Dedifferentiated amniotic fluid mesenchymal stem cell (primary cell): ENCODE results near the gene SMIM10L1.

ENCODE experiments used
- DNase-seq: peaks from one replicate; pipeline ENCODE4 v3.0.0-alpha.2; 2016; ENCODE audit errors: extremely low spot score

SMIM10L1 gene

DNA sequence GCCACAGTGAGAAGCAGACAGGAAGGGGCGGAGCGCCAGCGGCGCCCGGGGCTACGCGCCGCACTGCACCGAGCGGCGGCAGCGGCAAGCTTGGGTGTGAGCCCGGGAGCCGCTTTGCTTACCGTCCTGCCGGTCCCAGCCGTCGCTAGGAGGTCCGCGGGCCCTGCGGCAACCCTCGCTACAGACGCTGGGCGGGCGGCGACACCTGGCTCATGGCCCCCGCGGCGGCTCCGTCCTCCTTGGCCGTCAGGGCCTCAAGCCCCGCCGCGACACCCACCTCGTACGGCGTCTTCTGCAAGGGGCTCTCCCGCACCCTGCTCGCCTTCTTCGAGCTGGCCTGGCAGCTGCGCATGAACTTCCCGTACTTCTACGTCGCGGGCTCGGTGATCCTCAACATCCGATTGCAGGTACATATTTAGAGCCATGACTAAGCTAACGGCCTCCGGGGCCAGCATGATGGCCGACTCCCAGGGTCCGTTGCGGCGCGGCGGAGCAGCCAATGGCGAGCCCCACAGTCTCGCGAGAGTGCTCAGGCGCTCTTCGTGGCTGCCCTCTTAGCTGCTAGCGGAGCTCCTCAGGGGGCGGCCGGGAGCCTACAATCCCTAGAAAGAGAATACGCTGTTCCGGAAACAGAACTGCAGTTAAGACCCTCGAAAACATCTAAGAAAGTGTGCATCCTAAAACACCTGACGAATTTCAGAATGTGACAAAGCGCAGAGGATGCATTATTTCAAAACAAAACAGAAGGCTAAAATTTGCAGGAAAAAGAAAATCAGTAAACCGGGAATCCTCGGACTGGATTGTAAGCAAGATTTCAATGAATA lies at the start of gene SMIM10L1:
SMIM10L1 (plus strand) TSS at position 50 of the 824 bp plus-strand sequence; CDS start at position 213, 163 bp downstream.
- DNase-seq = peak; percentile 90

DNA sequence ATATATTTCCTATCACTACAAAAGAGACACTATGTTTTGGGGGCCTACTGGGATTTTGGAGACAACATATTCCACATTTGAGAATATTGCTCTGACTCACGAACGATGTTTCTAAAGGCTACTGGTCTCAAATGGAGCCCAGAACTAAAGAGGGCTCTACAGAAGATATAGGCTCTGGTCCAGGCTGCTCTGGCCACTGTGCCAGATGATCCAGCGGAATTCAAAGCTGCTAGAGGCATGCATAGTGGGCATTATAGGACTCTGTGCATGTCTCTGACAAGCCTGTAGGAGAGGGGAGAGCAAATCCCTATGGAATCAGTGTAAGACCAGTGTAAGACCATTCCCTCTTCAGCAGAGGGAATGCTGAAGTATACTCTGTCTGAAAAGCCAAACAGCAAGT lies 40.6 kb upstream of the SMIM10L1 start:
- DNase-seq = no peak

GRCh38 chr12:11130999-11131398 lies 40.0 kb upstream of the SMIM10L1 start:
- no peak for DNase-seq

DNA sequence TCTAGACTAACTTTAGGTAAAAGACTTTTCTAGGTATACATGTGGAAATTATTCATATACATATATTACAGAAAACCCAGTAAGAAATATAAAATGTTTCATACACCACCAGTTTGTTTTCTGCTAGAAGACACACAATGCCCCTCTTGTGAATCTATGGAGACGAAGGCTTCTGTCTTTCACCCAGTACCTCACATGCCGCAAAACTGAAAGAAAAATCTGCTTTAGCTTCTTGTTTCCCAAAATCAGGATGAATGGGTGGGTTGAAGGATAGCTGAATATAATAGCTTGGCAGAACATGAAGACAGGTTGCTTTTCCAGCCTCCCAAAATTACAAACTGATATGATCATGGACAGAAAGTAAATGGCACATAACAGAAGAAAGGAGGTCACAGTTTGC lies 37.8 kb upstream of the SMIM10L1 start:
- no peak for DNase-seq

GRCh38 chr12:11133816-11134215 lies 37.2 kb upstream of the SMIM10L1 start:
- no peak for DNase-seq

- DNase-seq = no peak
These were observed 36.7 kb upstream of the SMIM10L1 start, which contains the start of gene TAS2R30 for GRCh38 chr12:11134305-11134704. TSS of gene TAS2R30 (minus strand) at chr12:11134644. CDS start at chr12:11134244, 400 bp downstream.

- no peak for DNase-seq
These were observed 34.9 kb upstream of the SMIM10L1 start for GRCh38 chr12:11136075-11136474.

- DNase-seq = no peak
These were observed 27.6 kb upstream of the SMIM10L1 start for GRCh38 chr12:11143352-11143751.

GRCh38 chr12:11144297-11144696 lies 26.7 kb upstream of the SMIM10L1 start:
- no peak for DNase-seq

GRCh38 chr12:11147420-11147819 lies 23.6 kb upstream of the SMIM10L1 start:
- no peak for DNase-seq

- DNase-seq = no peak
These were observed 20.2 kb upstream of the SMIM10L1 start for GRCh38 chr12:11150832-11151231.

DNA sequence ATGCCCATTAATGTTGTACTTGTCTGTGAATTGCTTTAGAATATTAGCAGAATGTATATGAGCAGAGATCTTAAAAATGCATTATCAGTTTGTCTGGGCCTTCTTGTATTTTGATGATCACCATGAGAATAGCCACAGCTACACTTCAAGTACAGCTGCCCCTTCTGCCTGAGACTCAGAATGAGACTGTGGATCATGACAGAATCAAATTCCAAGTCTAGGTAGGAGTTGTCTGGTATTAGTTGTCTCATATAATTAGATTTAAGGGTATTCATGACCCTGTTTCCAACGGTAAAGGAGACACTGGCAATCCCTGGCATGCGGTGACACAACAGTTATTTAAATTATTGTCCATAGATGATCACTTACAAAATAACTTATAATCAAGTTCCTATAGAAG lies 18.3 kb upstream of the SMIM10L1 start:
- DNase-seq = no peak

DNA sequence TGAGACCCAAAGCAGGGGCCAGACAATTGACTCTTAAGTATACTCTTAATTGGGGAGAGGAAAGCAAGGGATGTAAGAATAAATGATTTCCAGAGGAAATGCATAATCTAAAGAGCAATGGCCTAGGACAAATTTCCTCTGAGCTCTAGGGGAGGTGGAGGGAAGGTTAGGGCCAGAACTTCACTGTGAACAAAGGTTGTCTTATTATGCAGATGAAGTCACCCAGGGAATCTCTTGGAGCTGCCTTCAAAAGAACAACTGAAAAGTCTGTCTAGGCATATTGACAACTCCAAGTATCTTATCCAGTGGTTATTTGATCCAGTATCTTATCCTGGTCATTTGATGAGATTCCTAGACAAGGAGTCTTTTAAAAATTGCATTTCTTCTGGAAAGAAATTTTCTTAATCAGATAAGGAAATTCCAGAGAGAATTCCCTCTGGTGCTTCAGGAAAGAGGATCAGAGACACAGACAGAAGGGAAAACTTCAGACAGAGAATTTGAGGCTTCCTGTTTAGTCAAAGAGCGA lies 16.5 kb upstream of the SMIM10L1 start:
- DNase-seq = no peak

GRCh38 chr12:11158885-11159444 lies 12.0 kb upstream of the SMIM10L1 start:
- no peak for DNase-seq

- no peak for DNase-seq
These were observed 8.5 kb upstream of the SMIM10L1 start for GRCh38 chr12:11162502-11162901.

DNA sequence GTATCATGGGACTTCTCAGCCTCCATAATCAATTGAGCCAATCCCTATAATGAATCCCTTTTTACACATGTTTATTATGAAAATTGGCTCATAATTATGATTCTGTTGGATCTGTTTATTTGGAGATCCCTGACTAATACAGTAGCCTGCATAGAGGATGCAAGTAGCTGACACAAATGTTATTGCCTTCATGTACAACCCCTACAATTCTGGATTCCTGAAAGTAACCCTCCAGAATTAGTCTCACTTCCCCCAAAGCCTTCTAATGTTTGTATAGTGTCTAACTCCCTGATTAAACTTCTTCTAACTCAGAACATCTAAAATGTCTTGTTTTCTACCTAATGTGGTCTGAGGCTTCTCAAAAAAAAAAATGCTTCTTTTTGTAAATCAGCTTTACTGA lies 6.6 kb upstream of the SMIM10L1 start:
- DNase-seq = no peak

DNA sequence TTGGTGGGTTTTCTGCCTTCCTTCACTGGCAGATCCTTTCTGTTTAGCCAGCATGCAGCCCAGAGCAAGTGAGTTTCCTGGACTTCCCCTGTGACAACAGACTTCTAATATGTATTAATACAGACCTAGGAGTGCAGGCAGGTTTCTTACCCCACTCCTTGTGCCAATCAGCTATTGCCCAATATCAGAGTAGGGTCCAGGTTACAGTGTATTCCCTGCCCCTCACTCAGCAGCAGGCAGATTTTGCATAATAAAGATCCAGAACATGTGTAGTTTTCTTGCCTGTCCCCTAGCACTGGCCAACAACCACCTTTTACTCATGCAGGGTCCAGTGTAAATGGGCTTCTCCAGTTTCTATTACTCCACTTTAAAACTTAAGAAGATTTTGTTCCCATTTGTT lies 4.7 kb upstream of the SMIM10L1 start:
- no peak for DNase-seq

- DNase-seq = no peak
These were observed 217 bp upstream of the SMIM10L1 start for GRCh38 chr12:11170810-11171144.

DNA sequence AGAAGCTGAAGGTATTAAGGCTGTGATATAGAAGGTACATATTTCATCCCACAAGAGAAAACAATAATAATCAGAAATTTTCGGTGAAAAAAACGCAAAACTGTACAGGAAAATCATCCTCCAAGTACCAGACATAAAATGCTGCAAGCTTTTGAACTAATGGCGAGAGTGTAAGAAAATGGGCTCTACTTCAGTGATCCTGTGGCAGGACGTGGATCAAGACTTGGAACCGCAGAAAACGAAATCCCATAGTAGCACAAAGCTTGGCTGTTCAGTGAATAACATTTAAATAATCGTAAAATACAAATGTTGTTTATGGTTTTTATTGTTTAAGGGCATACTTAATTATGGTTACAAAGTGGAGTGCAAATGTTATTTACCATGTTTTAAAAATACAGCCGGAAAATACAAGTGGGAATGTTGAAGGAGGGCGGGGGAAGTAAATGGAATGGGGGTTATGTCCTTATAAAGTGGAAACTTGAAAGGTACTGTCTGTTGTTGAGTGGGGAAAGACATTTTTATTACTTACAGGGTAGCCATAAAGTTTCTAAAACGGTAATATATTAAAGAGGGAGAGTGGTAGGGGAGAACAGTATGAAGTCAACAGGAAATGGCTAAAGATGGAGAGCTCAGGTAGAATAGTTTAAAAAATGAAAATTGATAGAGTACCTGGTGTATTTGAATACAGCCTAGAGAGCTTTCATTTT lies 1.1 kb downstream of the SMIM10L1 start:
- no peak for DNase-seq

DNA sequence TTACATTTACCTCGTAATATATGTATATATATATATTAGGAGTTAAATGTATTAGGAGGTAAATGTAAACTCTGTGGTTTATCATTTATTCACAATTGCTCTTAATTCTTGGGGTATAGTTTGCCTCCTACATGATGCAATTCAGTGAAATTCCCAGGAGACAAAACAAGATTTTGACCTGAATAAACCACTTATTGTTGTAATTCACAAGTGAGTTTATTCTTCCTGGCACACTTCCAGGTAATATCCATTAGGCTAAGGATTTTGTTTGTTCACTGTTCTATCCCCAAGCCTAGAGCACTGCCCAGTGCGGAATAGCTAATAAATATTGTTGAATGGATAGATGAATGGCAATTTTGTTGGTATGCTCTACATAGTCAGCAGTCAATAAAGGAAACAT lies 3.0 kb downstream of the SMIM10L1 start:
- no peak for DNase-seq

DNA sequence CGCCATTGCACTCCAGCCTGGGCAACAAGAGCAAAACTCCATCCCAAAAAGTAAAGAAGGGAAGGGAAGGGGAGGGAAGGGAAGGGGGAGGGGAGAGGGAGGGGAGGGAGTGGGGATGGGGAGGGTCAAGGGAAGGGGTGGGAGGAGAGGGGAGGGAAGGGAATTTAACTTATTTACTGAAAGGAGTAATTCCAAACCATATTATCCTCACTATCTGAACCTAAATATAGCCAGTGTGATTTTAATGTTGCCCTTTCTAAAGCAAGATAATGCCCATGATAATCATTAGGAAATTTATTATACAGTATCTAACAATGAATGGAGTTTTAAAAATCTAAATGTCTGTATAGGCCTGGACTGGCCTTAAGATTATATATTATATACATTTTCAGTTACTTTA lies 7.3 kb downstream of the SMIM10L1 start:
- DNase-seq = no peak

GRCh38 chr12:11182529-11182928 lies 11.5 kb downstream of the SMIM10L1 start:
- no peak for DNase-seq

GRCh38 chr12:11183011-11183410 lies 12.0 kb downstream of the SMIM10L1 start:
- DNase-seq = no peak
